ENCODE measurements around the gene ADCK1. TPM values are rescaled to one million over a fixed set of nuclear protein-coding genes. Genes with fewer than 3 reads are reported as not detected.
"Not testable (repeated sequence)": the region's sequence is repeated elsewhere in the genome, so short reads cannot be mapped to it uniquely, and the experiment has no call there.

ADCK1 gene
- total RNA-seq, 4 donors from 2014 or later = 7.8 to 22.3 (median 12.6) TPM

DNA sequence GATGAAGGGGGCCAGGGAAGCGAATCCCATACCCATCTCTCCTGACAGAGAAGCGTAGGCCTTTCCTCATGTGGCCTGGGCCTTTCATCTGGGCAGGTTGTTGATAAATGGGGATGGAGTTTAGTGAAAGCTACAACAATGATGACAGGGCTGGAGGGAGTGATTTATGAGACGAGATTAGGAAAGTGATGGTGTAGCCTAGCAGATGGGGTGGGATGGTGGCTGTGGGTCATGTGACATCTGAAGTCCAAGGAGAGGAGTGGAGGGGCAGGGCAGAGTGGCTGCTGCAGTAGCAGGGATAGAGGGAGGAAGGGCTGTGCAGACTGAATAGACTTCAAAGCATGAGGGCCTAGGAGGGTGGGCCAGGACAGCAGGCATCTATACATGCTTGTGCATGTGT, 85.5 kb downstream of the ADCK1 start:
- Histone ChIP-seq H3K27ac (no peak overlapping the region), H3K4me3 (no peak overlapping the region), H3K9me3 (no peaks in the 10 kb centered on the region), H3K27me3 (no peaks in the 10 kb centered on the region), H3K4me1 (no peaks in the 10 kb centered on the region), H3K36me3 (peaks cover 0 to 7% (median 0%) of the 10 kb centered on the region in 4 donors)
- no peak for DNase-seq
- no peak for TF ChIP-seq CTCF (IDR thresholded peaks at IDR 0.05)
- no peak for TF ChIP-seq POLR2AphosphoS5 (IDR thresholded peaks at IDR 0.05)
- no peak for TF ChIP-seq EP300 (IDR thresholded peaks at IDR 0.05; ENCODE audit: low read depth)
- TF ChIP-seq POLR2A (IDR thresholded peaks at IDR 0.05) = no peak
- WGBS, 2 donors (ENCODE audit: low coverage in 1 of 2) = 75 to 87% methylated on average over 3 of the region's 3 CpGs
- intact Hi-C loops (cut with DNase I; ENCODE audit: low total_unique reads) = no loop called here
- in situ Hi-C loops (cut with MboI; ENCODE audit: low pct_ligation_motif_present in 1 of 4, low pct_unique_long_range_greater_than_20kb in 1 of 4, low sequenced_read_pairs in 3 of 4) = no loop called here

DNA sequence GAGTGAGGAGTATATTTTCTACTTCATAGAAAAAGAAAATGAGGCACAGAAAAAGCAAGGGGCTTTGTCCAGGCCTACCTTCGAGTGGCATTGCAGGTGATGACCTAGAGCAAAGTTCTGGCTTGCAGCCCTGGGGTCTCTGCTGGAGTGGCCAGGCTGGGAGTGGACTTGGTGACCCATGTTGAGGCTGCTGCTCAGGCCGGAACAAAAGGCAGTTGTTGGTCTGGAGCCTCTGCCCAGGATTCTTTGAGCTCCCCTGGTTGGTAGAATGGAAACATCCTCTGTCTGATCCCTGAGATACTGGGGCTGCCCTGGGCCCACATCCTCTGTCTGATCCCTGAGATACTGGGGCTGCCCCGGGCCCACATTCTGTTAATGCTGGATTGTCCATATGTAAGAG, 86.1 kb downstream of the ADCK1 start:
- TF ChIP-seq POLR2AphosphoS5 (IDR thresholded peaks at IDR 0.05) (no peak), EP300 (IDR thresholded peaks at IDR 0.05; ENCODE audit: low read depth) (no peak), POLR2A (IDR thresholded peaks at IDR 0.05) (no peak), CTCF (IDR thresholded peaks at IDR 0.05) (no peak)
- in situ Hi-C loops (cut with MboI; ENCODE audit: low pct_ligation_motif_present in 1 of 4, low pct_unique_long_range_greater_than_20kb in 1 of 4, low sequenced_read_pairs in 3 of 4) = no loop called here
- Histone ChIP-seq H3K36me3 (peaks cover 0 to 7% (median 0%) of the 10 kb centered on the region in 4 donors), H3K4me3 (no peak overlapping the region), H3K9me3 (no peaks in the 10 kb centered on the region), H3K27me3 (no peaks in the 10 kb centered on the region), H3K27ac (no peak overlapping the region), H3K4me1 (no peaks in the 10 kb centered on the region)
- intact Hi-C loops (cut with DNase I; ENCODE audit: low total_unique reads) = no loop called here
- no peak for DNase-seq
- WGBS, 2 donors (ENCODE audit: low coverage in 1 of 2) = 88% methylated on average over 3 of the region's 3 CpGs; no CpG with 5 or more reads in 1 of the 2 donors

GRCh38 chr14:77888903-77889302, 89.0 kb downstream of the ADCK1 start:
- H3K36me3 ChIP-seq; H3K27ac ChIP-seq; intact Hi-C loops (cut with DNase I; ENCODE audit: low total_unique reads); H3K4me1 ChIP-seq; DNase-seq; H3K27me3 ChIP-seq; H3K4me3 ChIP-seq; H3K9me3 ChIP-seq; in situ Hi-C loops (cut with MboI; ENCODE audit: low pct_ligation_motif_present in 1 of 4, low pct_unique_long_range_greater_than_20kb in 1 of 4, low sequenced_read_pairs in 3 of 4): not testable (repeated sequence)
- WGBS, 2 donors (ENCODE audit: low coverage in 1 of 2) = 96% methylated on average over 2 to 3 of the region's 3 CpGs

DNA sequence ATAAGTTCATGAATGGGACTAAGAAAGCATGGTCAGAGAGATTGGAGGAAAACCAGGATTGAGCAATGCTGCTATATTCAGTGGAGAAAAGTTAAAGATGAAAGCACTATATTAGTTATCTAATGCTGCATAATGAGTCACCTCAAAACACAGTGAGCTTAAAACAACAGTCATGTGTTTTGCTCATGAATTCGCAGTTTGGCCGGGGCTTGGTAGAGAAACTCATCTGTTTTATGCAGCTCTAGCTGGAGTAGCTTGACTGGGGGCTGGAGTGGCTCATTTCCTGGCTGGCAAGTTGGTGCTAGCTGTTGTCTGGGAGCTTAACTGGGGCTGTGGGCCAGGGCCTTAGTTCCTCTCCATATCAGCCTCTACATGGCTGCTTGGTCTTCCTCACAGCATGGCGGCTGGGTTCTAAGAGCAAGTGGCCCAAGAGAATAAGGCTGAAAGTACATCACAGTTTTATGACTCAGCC, 90.1 kb downstream of the ADCK1 start:
- Histone ChIP-seq H3K36me3 (peaks cover 0 to 7% (median 0%) of the 10 kb centered on the region in 4 donors), H3K4me1 (no peaks in the 10 kb centered on the region), H3K27ac (no peak overlapping the region), H3K27me3 (no peaks in the 10 kb centered on the region), H3K4me3 (no peak overlapping the region), H3K9me3 (no peaks in the 10 kb centered on the region)
- no peak for DNase-seq
- in situ Hi-C loops (cut with MboI; ENCODE audit: low pct_ligation_motif_present in 1 of 4, low pct_unique_long_range_greater_than_20kb in 1 of 4, low sequenced_read_pairs in 3 of 4) (no loop called here), intact Hi-C loops (cut with DNase I; ENCODE audit: low total_unique reads) (no loop called here)
- TF ChIP-seq POLR2AphosphoS5 (IDR thresholded peaks at IDR 0.05) = no peak
- no peak for TF ChIP-seq CTCF (IDR thresholded peaks at IDR 0.05)
- no peak for TF ChIP-seq POLR2A (IDR thresholded peaks at IDR 0.05)
- TF ChIP-seq EP300 (IDR thresholded peaks at IDR 0.05; ENCODE audit: low read depth) = no peak
- 91% methylated on average over 3 of the region's 3 CpGs; no CpG with 5 or more reads in 1 of the 2 donors for WGBS, 2 donors (ENCODE audit: low coverage in 1 of 2)

DNA sequence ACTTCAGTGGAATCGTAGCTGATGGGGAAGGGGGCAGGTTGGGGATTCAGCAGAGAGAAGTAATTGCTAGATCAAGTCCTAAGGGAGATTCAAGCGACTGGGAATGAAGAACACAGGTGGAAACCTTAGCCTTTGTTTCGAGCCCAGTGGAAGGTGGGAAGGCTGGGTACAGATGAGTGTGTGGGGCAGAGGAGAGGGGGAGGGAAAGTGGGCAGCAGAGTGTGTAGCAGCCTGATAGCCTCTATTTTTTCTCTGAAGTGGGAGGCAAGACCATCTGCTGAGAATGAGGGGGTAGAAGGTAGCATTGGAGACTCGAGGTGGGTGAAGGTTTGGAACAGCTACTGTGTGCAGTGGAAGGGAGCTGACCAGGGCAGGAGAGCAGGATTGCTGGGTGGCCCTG, 91.0 kb downstream of the ADCK1 start:
- Histone ChIP-seq H3K9me3 (no peaks in the 10 kb centered on the region), H3K36me3 (peaks cover 0 to 7% (median 0%) of the 10 kb centered on the region in 4 donors), H3K27ac (no peak overlapping the region), H3K4me1 (no peaks in the 10 kb centered on the region), H3K4me3 (no peak overlapping the region), H3K27me3 (no peaks in the 10 kb centered on the region)
- in situ Hi-C loops (cut with MboI; ENCODE audit: low pct_ligation_motif_present in 1 of 4, low pct_unique_long_range_greater_than_20kb in 1 of 4, low sequenced_read_pairs in 3 of 4) (no loop called here), intact Hi-C loops (cut with DNase I; ENCODE audit: low total_unique reads) (no loop called here)
- DNase-seq = no peak
- TF ChIP-seq EP300 (IDR thresholded peaks at IDR 0.05; ENCODE audit: low read depth) = no peak
- no peak for TF ChIP-seq POLR2AphosphoS5 (IDR thresholded peaks at IDR 0.05)
- no peak for TF ChIP-seq CTCF (IDR thresholded peaks at IDR 0.05)
- TF ChIP-seq POLR2A (IDR thresholded peaks at IDR 0.05) = no peak
- 73 to 86% methylated on average over 3 to 4 of the region's 4 CpGs for WGBS, 2 donors (ENCODE audit: low coverage in 1 of 2)

Measured in transverse colon (tissue), 4 donors.